ENCODE measurements around the gene DFFA. TPM values are rescaled to one million over a fixed set of nuclear protein-coding genes. Genes with fewer than 3 reads are reported as not detected.

DFFA gene
- total and polyA plus RNA-seq, 9 of the 15 experiments (the other 6 are each of a cell fraction or from before 2014, with no cell fraction given), result 39.6 to 74.8 (median 59.2) TPM

DNA sequence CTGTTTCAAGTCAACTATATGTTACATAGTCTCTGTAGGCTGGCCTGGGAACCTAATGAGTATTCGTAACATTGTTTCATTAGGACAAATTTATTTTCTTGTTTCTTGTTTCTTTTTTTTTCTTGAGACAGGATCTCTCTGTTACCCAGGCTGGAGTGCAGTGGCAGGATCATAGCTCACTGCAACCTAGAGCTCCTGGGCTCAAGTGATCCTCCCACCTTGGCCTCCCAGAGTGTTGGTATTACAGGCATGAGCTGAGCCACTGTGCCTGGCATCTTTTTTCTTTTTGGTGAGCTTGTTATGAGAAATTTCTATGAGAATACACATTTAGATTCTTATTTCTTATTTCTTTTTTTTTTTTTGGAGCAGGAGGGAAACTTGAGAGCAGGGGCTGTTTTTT, 35.3 kb downstream of the DFFA start:
- no peak overlapping the region for H3K9ac ChIP-seq (ENCODE audit: insufficient read depth in 1 of 2, low read depth in 2 of 2, low read length in 2 of 2)
- in situ Hi-C loops (cut with MboI), result no loop called here
- H2AFZ ChIP-seq (ENCODE audit: low read depth, low read length), result no peak overlapping the region
- no peak overlapping the region for H3K4me2 ChIP-seq (ENCODE audit: insufficient read depth, low read length)
- H3K9me1 ChIP-seq (ENCODE audit: control insufficient read depth, insufficient read depth, low read length), result no peaks in the 10 kb centered on the region
- CTCF ChIA-PET (ENCODE audit: low intra/inter-chr PET ratio), result no interaction called here
- no peak overlapping the region for H3K4me3 ChIP-seq
- no TSS peak for BruUV-seq (replicated peaks)
- intact Hi-C loops (cut with micrococcal nuclease), result no loop called here
- TF ChIP-seq, protein P1, sequence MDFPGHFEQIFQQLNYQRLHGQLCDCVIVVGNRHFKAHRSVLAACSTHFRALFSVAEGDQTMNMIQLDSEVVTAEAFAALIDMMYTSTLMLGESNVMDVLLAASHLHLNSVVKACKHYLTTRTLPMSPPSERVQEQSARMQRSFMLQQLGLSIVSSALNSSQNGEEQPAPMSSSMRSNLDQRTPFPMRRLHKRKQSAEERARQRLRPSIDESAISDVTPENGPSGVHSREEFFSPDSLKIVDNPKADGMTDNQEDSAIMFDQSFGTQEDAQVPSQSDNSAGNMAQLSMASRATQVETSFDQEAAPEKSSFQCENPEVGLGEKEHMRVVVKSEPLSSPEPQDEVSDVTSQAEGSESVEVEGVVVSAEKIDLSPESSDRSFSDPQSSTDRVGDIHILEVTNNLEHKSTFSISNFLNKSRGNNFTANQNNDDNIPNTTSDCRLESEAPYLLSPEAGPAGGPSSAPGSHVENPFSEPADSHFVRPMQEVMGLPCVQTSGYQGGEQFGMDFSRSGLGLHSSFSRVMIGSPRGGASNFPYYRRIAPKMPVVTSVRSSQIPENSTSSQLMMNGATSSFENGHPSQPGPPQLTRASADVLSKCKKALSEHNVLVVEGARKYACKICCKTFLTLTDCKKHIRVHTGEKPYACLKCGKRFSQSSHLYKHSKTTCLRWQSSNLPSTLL (IDR thresholded peaks at IDR 0.05), result no peak
- TF ChIP-seq TEAD4 (IDR thresholded peaks at IDR 0.05; ENCODE audit: low read length) (no peak), TEAD4 (CRISPR knock-in tag; IDR thresholded peaks at IDR 0.05; ENCODE audit: borderline replicate concordance) (no peak), RAD21 (CRISPR knock-in tag; conservative IDR thresholded peaks at IDR 0.05 in 1 of 2, IDR thresholded peaks at IDR 0.05 in 1 of 2) (no peak), ZNF140 (CRISPR knock-in tag; IDR thresholded peaks at IDR 0.05) (no peak), BCL6 (CRISPR knock-in tag; IDR thresholded peaks at IDR 0.05) (no peak), KLF13 (tag; IDR thresholded peaks at IDR 0.05; ENCODE audit: borderline replicate concordance, low read depth) (no peak), PURB (CRISPR knock-in tag; IDR thresholded peaks at IDR 0.05; ENCODE audit: low read depth) (no peak), ZNF165 (CRISPR knock-in tag; IDR thresholded peaks at IDR 0.05; ENCODE audit: borderline replicate concordance) (no peak), SOX6 (IDR thresholded peaks at IDR 0.05) (no peak)
- TF ChIP-seq, protein P2, sequence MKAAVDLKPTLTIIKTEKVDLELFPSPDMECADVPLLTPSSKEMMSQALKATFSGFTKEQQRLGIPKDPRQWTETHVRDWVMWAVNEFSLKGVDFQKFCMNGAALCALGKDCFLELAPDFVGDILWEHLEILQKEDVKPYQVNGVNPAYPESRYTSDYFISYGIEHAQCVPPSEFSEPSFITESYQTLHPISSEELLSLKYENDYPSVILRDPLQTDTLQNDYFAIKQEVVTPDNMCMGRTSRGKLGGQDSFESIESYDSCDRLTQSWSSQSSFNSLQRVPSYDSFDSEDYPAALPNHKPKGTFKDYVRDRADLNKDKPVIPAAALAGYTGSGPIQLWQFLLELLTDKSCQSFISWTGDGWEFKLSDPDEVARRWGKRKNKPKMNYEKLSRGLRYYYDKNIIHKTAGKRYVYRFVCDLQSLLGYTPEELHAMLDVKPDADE (conservative IDR thresholded peaks at IDR 0.05; ENCODE audit: control insufficient read depth, low read depth, low read length), result no peak
- no peak overlapping the region for H3K27ac ChIP-seq (ENCODE audit: extremely low read depth, low read depth, low read length)
- no peaks in the 10 kb centered on the region for H4K20me1 ChIP-seq (replicated peaks; ENCODE audit: control insufficient read depth, insufficient read depth, low read length)
- H3K27me3 ChIP-seq (ENCODE audit: control insufficient read depth in 2 of 2, insufficient read depth in 2 of 2, low read length in 2 of 2), result no peaks in the 10 kb centered on the region
- H3K36me3 ChIP-seq (ENCODE audit: control insufficient read depth, insufficient read depth, low read length), result no peaks in the 10 kb centered on the region
- POLR2A ChIA-PET, result interaction anchor here (1.0 to 1.5 kb wide), 3 partner anchors 35 to 62 kb away, joined by 3 to 4 read pairs (median 3); partner anchors contain the start of gene DFFA
- FAIRE-seq (no peak), DNase-seq (ENCODE audit: extremely low read depth in 1 of 4, low spot score in 3 of 4) (no peak), ATAC-seq (no peak)
- no peaks in the 10 kb centered on the region for H3K4me1 ChIP-seq (replicated peaks in 1 of 2; ENCODE audit: control insufficient read depth in 2 of 2, insufficient read depth in 2 of 2, low read length in 2 of 2)
- no peaks in the 10 kb centered on the region for H3K79me2 ChIP-seq (ENCODE audit: control insufficient read depth, insufficient read depth, low read length)
- no peaks in the 10 kb centered on the region for H3K9me3 ChIP-seq (replicated peaks; ENCODE audit: control insufficient read depth, insufficient read depth, low read depth, low read length)
- WGBS (ENCODE audit: insufficient coverage, low coverage, missing lambda C conversion rate), result 75% methylated on average over 1 of the region's 1 CpG

Data from K562 (cell line).